WTC11 (cell line): Measurements from ENCODE around the gene PARP2. TPM values are rescaled to one million over a fixed set of nuclear protein-coding genes. Genes with fewer than 3 reads are reported as not detected.

ENCODE experiments used
- ATAC-seq: fragments of 200-7000 bp; cut with Tn5 transposase; 2 replicates; pipeline ENCODE4 v1.10.0; 2021; ENCODE audit warnings: mild to moderate bottlenecking, moderate library complexity
- CTCF ChIA-PET: fragments of 300-600 bp; sonication (Branson Sonifier 250); formaldehyde crosslinking; loops from one replicate; lab custom pipeline; 2021; ENCODE audit warnings: antibody characterized with exemption; lab: Charles Lee
- POLR2A ChIA-PET: fragments of 350-600 bp; sonication (Branson Sonifier 250); formaldehyde crosslinking; loops from one replicate; lab custom pipeline; 2021; ENCODE audit warnings: antibody characterized with exemption; lab: Charles Lee
- DNase-seq: peaks from one replicate; pipeline ENCODE4 v3.0.0; 2021; ENCODE audit warnings: low spot score
- H3K27ac Mint-ChIP-seq: 2 replicates; pipeline ENCODE4 v1.8.0; 2021; ENCODE audit warnings: mixed read lengths
- H3K27me3 Mint-ChIP-seq: 2 replicates; pipeline ENCODE4 v1.8.0; 2021; ENCODE audit warnings: low read depth, mild to moderate bottlenecking, moderate library complexity, mixed read lengths
- H3K36me3 Mint-ChIP-seq: 2 replicates; pipeline ENCODE4 v1.8.0; 2021; ENCODE audit warnings: mixed read lengths
- H3K4me1 Mint-ChIP-seq: 2 replicates; pipeline ENCODE4 v1.8.0; 2022; ENCODE audit warnings: mixed read lengths
- H3K4me3 Mint-ChIP-seq: 2 replicates; pipeline ENCODE4 v1.8.0; 2021; ENCODE audit warnings: mild to moderate bottlenecking, moderate library complexity, mixed read lengths
- H3K9me3 Mint-ChIP-seq: 2 replicates; pipeline ENCODE4 v1.8.0; 2021; ENCODE audit warnings: mixed read lengths
- ATF1 ChIP-seq: sonication (generic); formaldehyde crosslinking; IDR thresholded peaks from 2 replicates; pipeline ENCODE4 v1.8.1; 2023; ENCODE audit warnings: mild to moderate bottlenecking, moderate library complexity, missing genetic modification reagents
- CREM ChIP-seq: sonication (generic); formaldehyde crosslinking; IDR thresholded peaks from 2 replicates; pipeline ENCODE4 v1.8.1; 2022; ENCODE audit warnings: mild to moderate bottlenecking, missing genetic modification reagents, moderate library complexity
- ELF4 ChIP-seq: sonication (generic); formaldehyde crosslinking; IDR thresholded peaks from 2 replicates; pipeline ENCODE4 v1.8.1; 2022; ENCODE audit warnings: low read depth, mild to moderate bottlenecking, moderate library complexity, missing genetic modification reagents
- ESRRA ChIP-seq: sonication (generic); formaldehyde crosslinking; IDR thresholded peaks from 2 replicates; pipeline ENCODE4 v1.8.1; 2022; ENCODE audit warnings: mild to moderate bottlenecking, missing genetic modification reagents, borderline replicate concordance
- HMGA2 ChIP-seq: fragments of 250-450 bp; sonication (Bioruptor Pico); IDR thresholded peaks from 2 replicates; pipeline ENCODE4 v1.4.0; 2021; ENCODE audit warnings: mild to moderate bottlenecking, moderate library complexity
- JUN ChIP-seq: sonication (generic); formaldehyde crosslinking; IDR thresholded peaks from 2 replicates; pipeline ENCODE4 v1.8.0; 2023; ENCODE audit warnings: mild to moderate bottlenecking, missing genetic modification reagents
- NR2C2 ChIP-seq: sonication (generic); formaldehyde crosslinking; IDR thresholded peaks from 2 replicates; pipeline ENCODE4 v1.8.0; 2022; ENCODE audit warnings: mild to moderate bottlenecking, missing genetic modification reagents
- SMAD3 ChIP-seq: sonication (generic); formaldehyde crosslinking; IDR thresholded peaks from 2 replicates; pipeline ENCODE4 v1.8.0; 2022; ENCODE audit warnings: missing genetic modification reagents, mild to moderate bottlenecking, borderline replicate concordance
- SOX15 ChIP-seq: fragments of 250-450 bp; sonication (Bioruptor Pico); IDR thresholded peaks from 2 replicates; pipeline ENCODE4 v1.9.0; 2021; ENCODE audit warnings: mild to moderate bottlenecking
- SP1 ChIP-seq: sonication (generic); formaldehyde crosslinking; conservative IDR thresholded peaks from 2 replicates; pipeline ENCODE4 v1.8.1; 2022; ENCODE audit warnings: missing genetic modification reagents
- ZBTB21 ChIP-seq: sonication (generic); formaldehyde crosslinking; IDR thresholded peaks from 2 replicates; pipeline ENCODE4 v1.8.1; 2023; ENCODE audit warnings: mild to moderate bottlenecking, missing genetic modification reagents, borderline replicate concordance
- ZNF219 ChIP-seq: sonication (generic); formaldehyde crosslinking; IDR thresholded peaks from 2 replicates; pipeline ENCODE4 v1.8.0; 2023; ENCODE audit warnings: missing genetic modification reagents, mild to moderate bottlenecking, borderline replicate concordance
- ZNF263 ChIP-seq: sonication (generic); formaldehyde crosslinking; IDR thresholded peaks from 2 replicates; pipeline ENCODE4 v1.8.1; 2022; ENCODE audit warnings: low read depth, mild to moderate bottlenecking, moderate library complexity, missing genetic modification reagents
- ZNF317 ChIP-seq: sonication (generic); formaldehyde crosslinking; IDR thresholded peaks from 2 replicates; pipeline ENCODE4 v1.8.1; 2023; ENCODE audit warnings: low read depth, mild to moderate bottlenecking, moderate library complexity, missing genetic modification reagents, borderline replicate concordance
- ZNF396 ChIP-seq: fragments of 250-450 bp; sonication (Bioruptor Pico); IDR thresholded peaks from 2 replicates; pipeline ENCODE4 v1.8.0; 2021; ENCODE audit warnings: mild to moderate bottlenecking, moderate library complexity, borderline replicate concordance
- total RNA-seq: library from RNA; stranded (reverse); gene quantifications from 3 replicates; pipeline ENCODE4 v1.2.3, GENCODE V29; 2021
- TF ChIP-seq, protein P1 (sequence below): sonication (generic); formaldehyde crosslinking; IDR thresholded peaks from 2 replicates; pipeline ENCODE4 v1.8.1; 2022; ENCODE audit warnings: low read depth, missing genetic modification reagents, borderline replicate concordance
- TF ChIP-seq, protein P2 (sequence below): sonication (generic); formaldehyde crosslinking; IDR thresholded peaks from 2 replicates; pipeline ENCODE4 v1.8.1; 2023; ENCODE audit warnings: mild to moderate bottlenecking, moderate library complexity, missing genetic modification reagents
- TF ChIP-seq, protein P3 (sequence below): sonication (generic); formaldehyde crosslinking; IDR thresholded peaks from 2 replicates; pipeline ENCODE4 v1.8.1; 2023; ENCODE audit warnings: mild to moderate bottlenecking, missing genetic modification reagents, moderate library complexity
- TF ChIP-seq, protein P4 (sequence below): fragments of 250-450 bp; sonication (Bioruptor Pico); IDR thresholded peaks from 2 replicates; pipeline ENCODE4 v1.9.0; 2021; ENCODE audit warnings: moderate library complexity, mild to moderate bottlenecking, inconsistent platforms, borderline replicate concordance
- TF ChIP-seq, protein P5 (sequence below): fragments of 250-450 bp; sonication (Bioruptor Pico); IDR thresholded peaks from 2 replicates; pipeline ENCODE4 v1.9.0; 2021; ENCODE audit warnings: mild to moderate bottlenecking
- TF ChIP-seq, protein P6 (sequence below): sonication (generic); formaldehyde crosslinking; IDR thresholded peaks from 2 replicates; pipeline ENCODE4 v1.8.0; 2023; ENCODE audit warnings: mild to moderate bottlenecking, missing genetic modification reagents

The PARP2 gene
- total RNA-seq, 1 experiment from 2014 or later: 37.1 TPM

DNA sequence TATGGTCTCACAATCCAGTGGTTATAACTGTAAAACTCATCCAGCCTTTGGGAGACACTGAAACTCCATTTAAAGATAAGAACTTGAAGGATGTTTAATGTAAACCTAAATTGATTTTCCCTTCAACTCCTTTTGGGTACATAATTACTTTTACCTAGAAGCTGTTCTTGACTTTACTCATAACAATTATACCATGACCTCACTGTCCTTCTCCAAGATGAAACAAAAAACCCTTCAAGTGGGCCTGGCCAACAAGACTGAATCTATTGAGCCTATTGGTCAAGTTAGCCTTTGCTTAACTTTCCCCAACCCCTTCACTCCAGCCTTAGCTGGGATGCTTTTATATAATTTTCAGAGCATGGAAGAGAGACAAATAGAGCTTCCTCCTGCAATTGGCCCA, 22.5 kb downstream of the PARP2 start:
- no peaks in the 10 kb centered on the region for H3K4me1 Mint-ChIP-seq
- no peaks in the 10 kb centered on the region for H3K27me3 Mint-ChIP-seq
- H3K9me3 Mint-ChIP-seq: peaks cover 3% of the 10 kb centered on the region; the same call in 1 of the 2 replicates
- H3K4me3 Mint-ChIP-seq: no peak overlapping the region
- H3K36me3 Mint-ChIP-seq: peaks cover 28% of the 10 kb centered on the region
- TF ChIP-seq ZNF317 (CRISPR knock-in tag) (no peak), CREM (CRISPR knock-in tag) (no peak), ATF1 (CRISPR knock-in tag) (no peak), NR2C2 (CRISPR knock-in tag) (no peak), JUN (CRISPR knock-in tag) (no peak), ELF4 (CRISPR knock-in tag) (no peak), SMAD3 (CRISPR knock-in tag) (no peak), ZNF396 (CRISPR knock-in tag) (no peak)
- TF ChIP-seq, protein P1, sequence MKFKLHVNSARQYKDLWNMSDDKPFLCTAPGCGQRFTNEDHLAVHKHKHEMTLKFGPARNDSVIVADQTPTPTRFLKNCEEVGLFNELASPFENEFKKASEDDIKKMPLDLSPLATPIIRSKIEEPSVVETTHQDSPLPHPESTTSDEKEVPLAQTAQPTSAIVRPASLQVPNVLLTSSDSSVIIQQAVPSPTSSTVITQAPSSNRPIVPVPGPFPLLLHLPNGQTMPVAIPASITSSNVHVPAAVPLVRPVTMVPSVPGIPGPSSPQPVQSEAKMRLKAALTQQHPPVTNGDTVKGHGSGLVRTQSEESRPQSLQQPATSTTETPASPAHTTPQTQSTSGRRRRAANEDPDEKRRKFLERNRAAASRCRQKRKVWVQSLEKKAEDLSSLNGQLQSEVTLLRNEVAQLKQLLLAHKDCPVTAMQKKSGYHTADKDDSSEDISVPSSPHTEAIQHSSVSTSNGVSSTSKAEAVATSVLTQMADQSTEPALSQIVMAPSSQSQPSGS: no peak
- TF ChIP-seq, protein P2, sequence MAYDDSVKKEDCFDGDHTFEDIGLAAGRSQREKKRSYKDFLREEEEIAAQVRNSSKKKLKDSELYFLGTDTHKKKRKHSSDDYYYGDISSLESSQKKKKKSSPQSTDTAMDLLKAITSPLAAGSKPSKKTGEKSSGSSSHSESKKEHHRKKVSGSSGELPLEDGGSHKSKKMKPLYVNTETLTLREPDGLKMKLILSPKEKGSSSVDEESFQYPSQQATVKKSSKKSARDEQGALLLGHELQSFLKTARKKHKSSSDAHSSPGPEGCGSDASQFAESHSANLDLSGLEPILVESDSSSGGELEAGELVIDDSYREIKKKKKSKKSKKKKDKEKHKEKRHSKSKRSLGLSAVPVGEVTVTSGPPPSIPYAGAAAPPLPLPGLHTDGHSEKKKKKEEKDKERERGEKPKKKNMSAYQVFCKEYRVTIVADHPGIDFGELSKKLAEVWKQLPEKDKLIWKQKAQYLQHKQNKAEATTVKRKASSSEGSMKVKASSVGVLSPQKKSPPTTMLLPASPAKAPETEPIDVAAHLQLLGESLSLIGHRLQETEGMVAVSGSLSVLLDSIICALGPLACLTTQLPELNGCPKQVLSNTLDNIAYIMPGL (CRISPR knock-in tag): no peak
- TF ChIP-seq, protein P3, sequence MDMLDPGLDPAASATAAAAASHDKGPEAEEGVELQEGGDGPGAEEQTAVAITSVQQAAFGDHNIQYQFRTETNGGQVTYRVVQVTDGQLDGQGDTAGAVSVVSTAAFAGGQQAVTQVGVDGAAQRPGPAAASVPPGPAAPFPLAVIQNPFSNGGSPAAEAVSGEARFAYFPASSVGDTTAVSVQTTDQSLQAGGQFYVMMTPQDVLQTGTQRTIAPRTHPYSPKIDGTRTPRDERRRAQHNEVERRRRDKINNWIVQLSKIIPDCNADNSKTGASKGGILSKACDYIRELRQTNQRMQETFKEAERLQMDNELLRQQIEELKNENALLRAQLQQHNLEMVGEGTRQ (CRISPR knock-in tag): no peak
- DNase-seq (no peak), ATAC-seq (no peak)
- CTCF ChIA-PET: no interaction called here
- POLR2A ChIA-PET: no interaction called here
- no peak overlapping the region for H3K27ac Mint-ChIP-seq

DNA sequence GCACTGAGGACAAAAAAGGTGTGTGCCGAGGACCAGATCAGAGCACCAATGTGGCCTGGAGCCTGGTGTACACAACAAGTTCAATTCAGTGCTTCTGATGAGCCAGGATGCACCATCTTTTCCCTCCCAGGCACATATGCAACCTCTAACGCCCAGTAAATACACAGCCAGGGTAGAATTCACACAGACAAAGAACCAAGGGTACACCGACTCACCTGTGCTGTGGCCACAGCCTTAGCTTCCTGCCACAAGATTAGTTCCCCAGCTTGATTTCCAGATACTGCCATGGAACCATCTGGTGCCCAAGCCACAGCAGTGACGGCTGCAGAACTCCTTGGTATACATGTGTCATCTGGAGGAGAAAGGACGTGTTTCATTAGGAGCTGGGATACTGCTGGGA, 29.4 kb downstream of the PARP2 start:
- Mint-ChIP-seq H3K4me1 (no peaks in the 10 kb centered on the region), H3K9me3 (peaks cover 3% of the 10 kb centered on the region; the same call in 1 of the 2 replicates), H3K36me3 (peaks cover 49% of the 10 kb centered on the region), H3K4me3 (no peak overlapping the region), H3K27me3 (no peaks in the 10 kb centered on the region), H3K27ac (peak overlapping the region; percentile 32)
- CTCF ChIA-PET: no interaction called here
- TF ChIP-seq CREM (CRISPR knock-in tag) (no peak), SP1 (CRISPR knock-in tag) (no peak), ZNF219 (CRISPR knock-in tag) (no peak), ESRRA (no peak), ZBTB21 (CRISPR knock-in tag) (no peak), HMGA2 (CRISPR knock-in tag) (no peak), SOX15 (no peak), ZNF263 (CRISPR knock-in tag) (no peak)
- TF ChIP-seq, protein P4, sequence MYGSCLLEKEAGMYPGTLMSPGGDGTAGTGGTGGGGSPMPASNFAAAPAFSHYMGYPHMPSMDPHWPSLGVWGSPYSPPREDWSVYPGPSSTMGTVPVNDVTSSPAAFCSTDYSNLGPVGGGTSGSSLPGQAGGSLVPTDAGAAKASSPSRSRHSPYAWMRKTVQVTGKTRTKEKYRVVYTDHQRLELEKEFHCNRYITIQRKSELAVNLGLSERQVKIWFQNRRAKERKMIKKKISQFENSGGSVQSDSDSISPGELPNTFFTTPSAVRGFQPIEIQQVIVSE (CRISPR knock-in tag): no peak
- TF ChIP-seq, protein P2 (CRISPR knock-in tag): no peak
- TF ChIP-seq, protein P5, sequence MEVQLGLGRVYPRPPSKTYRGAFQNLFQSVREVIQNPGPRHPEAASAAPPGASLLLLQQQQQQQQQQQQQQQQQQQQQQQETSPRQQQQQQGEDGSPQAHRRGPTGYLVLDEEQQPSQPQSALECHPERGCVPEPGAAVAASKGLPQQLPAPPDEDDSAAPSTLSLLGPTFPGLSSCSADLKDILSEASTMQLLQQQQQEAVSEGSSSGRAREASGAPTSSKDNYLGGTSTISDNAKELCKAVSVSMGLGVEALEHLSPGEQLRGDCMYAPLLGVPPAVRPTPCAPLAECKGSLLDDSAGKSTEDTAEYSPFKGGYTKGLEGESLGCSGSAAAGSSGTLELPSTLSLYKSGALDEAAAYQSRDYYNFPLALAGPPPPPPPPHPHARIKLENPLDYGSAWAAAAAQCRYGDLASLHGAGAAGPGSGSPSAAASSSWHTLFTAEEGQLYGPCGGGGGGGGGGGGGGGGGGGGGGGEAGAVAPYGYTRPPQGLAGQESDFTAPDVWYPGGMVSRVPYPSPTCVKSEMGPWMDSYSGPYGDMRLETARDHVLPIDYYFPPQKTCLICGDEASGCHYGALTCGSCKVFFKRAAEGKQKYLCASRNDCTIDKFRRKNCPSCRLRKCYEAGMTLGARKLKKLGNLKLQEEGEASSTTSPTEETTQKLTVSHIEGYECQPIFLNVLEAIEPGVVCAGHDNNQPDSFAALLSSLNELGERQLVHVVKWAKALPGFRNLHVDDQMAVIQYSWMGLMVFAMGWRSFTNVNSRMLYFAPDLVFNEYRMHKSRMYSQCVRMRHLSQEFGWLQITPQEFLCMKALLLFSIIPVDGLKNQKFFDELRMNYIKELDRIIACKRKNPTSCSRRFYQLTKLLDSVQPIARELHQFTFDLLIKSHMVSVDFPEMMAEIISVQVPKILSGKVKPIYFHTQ (CRISPR knock-in tag): no peak
- TF ChIP-seq, protein P6, sequence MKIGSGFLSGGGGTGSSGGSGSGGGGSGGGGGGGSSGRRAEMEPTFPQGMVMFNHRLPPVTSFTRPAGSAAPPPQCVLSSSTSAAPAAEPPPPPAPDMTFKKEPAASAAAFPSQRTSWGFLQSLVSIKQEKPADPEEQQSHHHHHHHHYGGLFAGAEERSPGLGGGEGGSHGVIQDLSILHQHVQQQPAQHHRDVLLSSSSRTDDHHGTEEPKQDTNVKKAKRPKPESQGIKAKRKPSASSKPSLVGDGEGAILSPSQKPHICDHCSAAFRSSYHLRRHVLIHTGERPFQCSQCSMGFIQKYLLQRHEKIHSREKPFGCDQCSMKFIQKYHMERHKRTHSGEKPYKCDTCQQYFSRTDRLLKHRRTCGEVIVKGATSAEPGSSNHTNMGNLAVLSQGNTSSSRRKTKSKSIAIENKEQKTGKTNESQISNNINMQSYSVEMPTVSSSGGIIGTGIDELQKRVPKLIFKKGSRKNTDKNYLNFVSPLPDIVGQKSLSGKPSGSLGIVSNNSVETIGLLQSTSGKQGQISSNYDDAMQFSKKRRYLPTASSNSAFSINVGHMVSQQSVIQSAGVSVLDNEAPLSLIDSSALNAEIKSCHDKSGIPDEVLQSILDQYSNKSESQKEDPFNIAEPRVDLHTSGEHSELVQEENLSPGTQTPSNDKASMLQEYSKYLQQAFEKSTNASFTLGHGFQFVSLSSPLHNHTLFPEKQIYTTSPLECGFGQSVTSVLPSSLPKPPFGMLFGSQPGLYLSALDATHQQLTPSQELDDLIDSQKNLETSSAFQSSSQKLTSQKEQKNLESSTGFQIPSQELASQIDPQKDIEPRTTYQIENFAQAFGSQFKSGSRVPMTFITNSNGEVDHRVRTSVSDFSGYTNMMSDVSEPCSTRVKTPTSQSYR (CRISPR knock-in tag): no peak
- ATAC-seq (no peak), DNase-seq (no peak)
- POLR2A ChIA-PET: no interaction called here
